ENCODE results near the gene MYLK4.

The MYLK4 gene

DNA sequence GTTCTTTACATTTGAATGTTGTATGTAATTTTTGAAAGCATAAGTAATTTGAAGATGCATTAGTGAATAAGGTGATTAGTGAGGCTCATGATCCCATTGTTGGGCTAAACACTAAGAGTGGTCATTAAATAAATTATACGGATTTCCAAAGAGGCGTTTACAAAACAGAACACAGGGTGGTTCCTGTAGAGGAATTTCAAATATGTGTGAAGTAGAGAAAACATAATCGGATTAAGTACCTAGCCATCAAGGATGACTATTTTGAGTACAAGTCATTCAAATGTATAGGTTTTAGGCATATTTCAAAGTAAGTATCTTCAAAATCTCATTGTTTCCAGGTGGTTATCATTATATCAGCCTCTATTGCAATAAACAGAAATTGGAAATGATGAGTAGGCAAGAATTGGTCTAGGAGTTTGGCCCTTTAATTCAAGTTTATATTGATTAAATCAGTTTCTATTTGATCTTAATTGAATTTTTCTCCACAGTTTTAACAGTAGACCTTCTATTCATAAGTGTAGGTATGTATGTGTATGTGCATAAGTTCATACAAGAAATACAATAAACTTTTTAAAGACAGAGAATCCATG lies 94.8 kb downstream of the MYLK4 start:
- DNase-seq = no peak

DNA sequence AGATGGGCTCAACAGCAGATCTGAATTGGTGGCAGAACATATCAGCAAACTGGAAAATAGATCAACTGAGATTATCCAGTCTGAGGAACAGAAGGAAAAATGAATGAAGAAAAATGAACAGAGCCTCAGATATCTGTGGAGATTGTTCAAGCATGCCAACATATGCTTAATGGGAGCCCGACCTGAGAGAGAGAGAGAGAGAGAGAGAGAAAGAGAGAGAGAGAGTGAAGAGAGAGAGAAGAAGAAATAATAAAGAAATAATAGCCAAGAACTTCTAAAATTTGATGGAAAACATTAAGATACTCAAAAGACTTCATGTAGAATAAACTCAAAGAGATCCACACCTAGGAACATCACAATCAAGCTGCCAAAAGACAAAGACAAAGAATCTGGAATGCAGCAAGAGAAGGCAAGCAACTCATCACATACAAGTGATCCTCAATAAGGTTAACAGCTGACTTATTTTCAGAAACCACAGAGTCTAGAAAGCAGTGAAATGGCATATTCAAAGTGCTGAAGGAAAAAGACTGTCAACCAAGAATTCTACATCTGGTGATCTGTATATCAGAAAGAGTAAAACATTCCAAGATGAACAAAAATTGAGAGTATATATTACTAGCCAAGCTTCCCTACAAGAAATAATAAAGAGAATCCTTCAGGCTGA lies 97.2 kb downstream of the MYLK4 start:
- DNase-seq = no peak

DNA sequence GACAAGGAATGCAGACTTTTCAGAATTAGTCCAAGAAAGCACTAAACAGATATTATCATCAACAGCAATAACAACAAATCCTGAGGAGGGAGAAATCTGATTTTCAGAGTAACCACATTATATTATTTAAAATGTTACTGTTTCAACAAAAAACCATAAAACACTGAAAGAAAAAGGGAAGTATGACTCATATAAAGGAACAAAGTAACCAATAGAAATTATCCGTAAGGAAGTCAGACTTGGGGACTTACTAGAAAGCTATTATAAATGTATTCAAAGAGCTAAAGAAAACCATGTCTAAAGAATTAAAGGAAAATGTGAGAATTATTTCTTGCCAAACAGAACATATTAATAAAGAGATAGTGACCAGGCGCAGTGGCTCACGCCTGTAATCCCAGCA lies 98.1 kb downstream of the MYLK4 start:
- DNase-seq = no peak

GRCh38 chr6:2651961-2652360 lies 98.8 kb downstream of the MYLK4 start:
- no peak for DNase-seq

DNA sequence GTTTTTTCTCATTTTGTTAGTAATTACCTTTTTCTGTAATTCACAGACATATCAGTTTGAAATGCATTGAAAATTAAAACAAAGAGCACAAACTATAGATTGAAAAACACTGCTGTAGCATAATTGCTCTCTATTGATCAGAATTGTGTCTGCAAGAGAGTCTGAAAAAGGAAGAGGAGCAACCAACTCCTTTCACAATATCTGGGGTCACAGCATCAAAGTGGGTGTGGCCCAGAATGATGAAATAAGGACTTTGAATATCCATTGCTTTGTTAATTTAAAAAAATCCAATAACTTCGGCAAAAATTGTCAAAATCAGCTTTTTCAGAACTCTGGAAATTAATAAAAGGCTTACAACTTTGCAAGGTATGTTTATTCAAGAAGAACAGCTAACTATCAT lies 99.2 kb downstream of the MYLK4 start:
- DNase-seq = no peak

GRCh38 chr6:2646346-2646745 lies 104.4 kb downstream of the MYLK4 start:
- DNase-seq = no peak

DNA sequence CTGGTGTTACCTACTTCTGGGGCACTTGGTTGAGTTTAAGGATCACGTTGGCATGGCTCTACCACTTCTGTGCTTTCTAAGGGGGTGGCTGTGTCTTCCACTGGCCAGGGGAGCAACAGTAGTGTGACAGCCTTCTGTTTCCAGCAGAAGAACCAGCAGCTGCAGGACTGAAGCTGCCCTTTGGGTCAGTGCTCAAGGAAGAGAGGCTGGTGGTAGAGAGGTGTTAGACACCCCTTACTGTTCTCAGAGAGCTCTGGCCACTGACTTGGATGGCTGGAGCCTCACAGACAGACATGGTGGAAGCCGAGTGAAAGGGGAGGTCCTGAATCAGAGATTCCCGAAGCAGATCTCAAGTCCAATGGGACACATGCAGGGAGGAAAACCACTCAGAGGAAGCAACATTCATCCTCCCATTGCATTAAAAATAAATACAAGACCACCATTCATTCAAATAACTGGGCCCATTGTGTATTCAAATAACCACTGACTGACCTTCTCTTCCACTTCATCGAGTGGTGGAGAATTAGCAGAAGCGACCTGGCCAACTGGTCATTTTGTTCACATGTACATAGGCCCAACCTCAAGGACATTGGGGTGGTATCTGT lies 106.7 kb downstream of the MYLK4 start:
- DNase-seq = no peak

GRCh38 chr6:2643130-2643529 lies 107.6 kb downstream of the MYLK4 start:
- no peak for DNase-seq

- no peak for DNase-seq
Observed at GRCh38 chr6:2641044-2641725, 109.5 kb downstream of the MYLK4 start.

DNA sequence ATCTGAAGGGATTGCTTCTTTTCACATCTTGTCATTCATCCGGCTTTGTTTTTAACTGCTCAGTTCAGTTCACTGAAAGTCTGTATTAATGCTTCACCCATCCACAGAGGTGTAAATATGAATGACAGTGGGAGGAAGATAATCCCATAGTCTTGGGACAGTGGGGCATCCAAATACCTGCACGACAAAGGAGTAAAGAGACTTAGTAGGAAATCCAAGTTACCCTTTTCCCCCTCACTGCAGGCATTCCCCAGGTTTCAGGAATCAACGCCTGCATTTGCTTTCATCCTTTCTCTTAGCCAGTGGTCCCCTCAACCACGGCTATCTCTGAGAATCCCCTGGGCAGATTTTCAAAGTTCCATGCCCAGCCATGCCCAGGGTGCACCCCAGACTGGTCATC lies 110.2 kb downstream of the MYLK4 start:
- DNase-seq = no peak

DNA sequence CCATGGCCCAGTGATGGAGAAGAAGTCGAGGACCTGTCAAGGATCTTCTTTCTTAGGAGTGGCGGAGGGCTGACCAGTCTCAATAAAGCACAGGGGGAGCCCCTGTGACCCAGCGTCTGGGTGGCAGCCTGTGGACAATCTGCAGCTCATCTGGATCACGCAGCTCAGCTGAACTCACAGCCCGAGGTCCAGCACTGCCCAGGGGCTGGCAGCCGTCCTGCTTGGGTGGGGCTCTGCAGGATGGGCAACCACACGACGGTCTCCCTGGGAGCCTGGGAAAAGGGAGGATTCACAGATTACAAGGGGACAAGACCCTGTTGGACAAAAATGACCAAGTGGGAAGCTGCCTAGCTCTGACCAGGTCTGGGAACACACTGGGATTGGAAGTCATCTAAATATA lies 110.8 kb downstream of the MYLK4 start:
- no peak for DNase-seq

DNA sequence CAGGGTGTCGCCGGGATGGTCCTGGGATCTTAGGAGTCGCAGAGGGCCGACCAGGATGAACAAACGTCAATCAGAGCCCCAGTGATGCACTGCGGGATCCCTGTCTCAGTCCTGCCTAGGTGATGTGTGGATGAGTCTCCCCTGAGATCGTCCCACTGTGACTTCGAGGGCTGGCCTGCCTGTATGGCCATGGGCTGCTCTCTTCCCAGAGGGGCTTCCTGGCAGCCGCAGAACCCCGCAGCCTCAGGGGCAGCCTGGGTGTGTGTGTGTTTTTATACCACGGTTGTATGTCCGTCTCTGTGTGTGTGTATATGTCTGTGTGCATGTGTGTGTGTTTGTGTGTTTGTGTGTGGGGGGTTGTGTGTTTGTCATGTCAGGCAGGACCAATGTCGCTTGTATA lies 111.6 kb downstream of the MYLK4 start:
- no peak for DNase-seq

DNA sequence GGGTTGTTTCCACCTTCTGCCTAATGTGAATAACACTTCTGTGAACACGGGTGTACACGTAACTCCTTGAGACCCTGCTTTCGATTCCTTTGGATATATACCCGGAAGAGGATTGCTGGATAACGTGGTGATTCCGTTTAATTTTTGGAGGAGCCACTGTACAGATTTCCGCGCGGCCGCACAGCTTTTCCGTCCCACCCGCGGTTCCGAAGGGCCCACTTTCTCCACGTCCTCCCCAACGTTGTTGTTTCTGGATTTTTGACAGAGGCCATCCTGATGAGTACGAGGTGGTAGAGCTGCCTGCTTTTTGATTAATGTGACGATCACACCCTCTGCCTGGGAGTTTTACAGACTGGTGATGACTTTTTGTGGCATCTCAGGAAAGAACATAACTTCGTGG lies 114.0 kb downstream of the MYLK4 start:
- no peak for DNase-seq

GRCh38 chr6:2635911-2636310 lies 114.8 kb downstream of the MYLK4 start:
- no peak for DNase-seq

DNA sequence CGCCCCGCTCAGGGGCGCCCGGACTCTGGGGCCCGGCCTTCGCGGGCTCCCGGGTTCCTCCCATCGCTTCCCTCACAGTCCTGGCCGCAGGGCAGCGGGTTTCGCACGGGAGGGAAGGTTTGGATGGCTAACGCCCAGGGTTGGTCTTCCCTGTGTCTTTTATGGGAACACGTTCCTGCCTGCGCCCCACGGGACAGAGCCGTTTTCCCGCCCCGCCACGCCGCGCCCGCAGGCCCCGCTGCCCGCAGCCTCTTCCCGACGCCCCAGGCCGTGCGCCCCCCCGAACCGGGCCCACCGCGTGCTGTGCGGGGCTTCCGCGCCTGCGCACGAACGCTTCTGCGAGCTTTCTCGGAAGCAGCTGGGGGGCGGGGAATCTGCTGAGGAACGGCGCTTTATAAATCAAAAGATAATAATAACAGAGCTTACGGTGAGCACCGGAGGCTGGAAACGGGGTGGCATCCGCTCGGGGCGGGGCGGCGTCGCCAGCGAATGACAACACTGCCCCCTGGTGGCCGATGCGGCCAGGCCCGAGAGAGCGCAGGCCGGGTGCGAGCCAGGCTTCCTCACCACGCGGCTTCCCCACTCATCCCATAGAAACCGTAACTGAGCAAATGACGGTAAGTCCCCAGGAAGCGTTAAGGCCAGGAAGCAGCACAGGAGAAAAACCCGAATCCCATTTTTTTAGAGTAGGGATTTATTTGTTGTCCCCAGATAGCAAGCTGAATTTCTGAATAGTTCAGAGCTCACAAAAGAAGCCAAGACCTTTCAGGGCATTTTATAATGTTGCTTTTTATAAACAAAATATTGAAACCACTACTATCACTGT lies 116.4 kb downstream of the MYLK4 start:
- peak; percentile 81 for DNase-seq

DNA sequence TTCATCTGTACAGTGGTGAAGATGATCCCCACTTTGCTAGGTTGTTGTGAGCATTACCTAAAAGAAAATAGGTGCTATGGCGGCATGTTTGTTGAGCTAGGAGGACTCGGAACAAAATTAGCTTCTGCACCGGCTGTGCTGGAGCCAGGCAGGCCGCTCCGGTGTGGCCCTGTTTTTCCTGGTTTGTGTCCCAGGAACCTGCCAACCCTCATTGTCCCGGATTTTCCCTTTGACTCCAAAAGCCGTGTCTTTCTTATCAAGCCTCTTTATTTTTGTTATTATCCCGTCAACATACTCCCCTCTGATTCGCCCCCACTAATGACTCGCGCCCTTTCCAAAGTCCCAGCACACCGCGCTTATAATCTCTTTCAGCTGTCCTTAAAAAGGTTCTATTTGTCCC lies 117.0 kb downstream of the MYLK4 start:
- DNase-seq = no peak

DNA sequence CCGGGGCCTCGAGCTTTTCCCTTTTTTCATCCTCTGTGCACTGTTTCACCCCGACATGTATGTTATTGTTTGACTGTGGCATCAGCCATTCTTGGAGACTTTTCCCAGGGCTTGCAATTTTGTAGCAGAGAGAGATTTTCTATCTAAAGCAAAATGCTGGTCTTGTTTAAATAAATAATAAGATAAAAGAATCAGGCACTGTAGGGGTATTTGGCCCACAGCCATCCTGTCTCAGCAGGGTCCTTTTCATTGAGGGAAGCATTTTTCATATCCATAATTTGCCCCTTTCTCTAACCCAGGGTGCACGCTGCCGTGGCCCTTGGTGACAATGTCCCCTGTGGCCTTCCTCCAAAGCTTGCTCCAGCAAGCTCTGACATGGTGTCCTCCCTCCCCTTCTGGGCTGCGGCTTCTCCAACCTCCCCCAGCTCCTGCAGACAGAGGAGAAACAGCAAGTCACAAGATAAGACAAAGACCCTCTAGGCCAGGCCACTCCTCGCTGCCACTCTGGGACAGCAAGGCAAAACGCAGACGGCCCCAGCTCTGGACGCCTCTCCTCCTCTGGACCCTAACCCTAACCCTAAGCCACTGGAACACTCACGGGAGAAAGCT lies 117.6 kb downstream of the MYLK4 start:
- DNase-seq = no peak

DNA sequence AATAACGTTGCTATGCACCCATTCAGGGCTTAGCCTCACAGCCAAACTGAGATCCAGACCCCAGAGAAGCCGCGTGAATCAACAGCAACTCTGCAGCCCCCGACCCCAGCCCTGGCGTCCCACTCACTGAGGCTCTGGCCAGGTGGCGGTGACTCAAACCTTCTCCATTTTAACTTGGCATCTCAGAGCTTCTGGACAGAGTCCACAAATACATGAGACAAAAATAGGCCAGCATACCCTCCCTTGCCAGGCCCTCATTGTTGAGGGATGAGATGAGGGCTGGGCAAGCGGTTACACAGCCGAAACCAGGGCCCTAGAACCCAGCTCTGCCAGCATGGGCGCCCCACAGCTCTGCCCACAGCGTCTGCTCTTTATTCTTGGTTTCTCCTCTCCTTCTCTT lies 118.4 kb downstream of the MYLK4 start:
- DNase-seq = no peak

DNA sequence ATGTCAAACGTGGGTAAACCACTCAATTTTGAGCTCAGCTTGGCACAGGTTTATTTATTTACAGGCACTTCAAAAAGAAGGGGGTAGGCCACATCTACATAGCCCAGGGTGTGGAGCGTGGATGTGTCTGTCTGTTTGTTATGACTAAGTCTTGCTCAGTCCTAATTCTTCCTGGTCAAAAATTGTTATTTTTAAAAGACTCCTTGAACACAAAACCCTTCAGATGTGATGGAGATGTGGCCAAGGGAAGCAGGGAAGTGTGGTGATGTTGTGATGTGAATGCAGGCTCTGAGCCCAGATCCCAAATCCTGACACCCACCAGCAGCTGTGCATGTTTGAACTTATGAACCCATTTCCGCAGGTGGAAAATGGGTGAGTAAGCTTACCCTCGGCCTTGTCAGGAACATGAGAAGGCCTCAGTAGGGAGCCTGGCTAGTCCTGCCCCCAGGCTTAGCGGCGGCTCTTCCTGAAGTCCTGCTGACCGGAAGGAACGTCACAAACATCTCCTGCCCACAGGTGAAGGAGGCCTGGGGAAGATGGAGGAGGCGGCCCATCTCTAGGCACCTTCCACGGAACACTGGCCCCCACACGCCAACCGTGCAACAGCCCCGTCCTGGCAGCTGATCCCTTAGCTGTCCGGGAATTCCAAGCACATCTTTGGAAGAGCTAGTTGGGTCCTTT lies 119.7 kb downstream of the MYLK4 start:
- no peak for DNase-seq

DNA sequence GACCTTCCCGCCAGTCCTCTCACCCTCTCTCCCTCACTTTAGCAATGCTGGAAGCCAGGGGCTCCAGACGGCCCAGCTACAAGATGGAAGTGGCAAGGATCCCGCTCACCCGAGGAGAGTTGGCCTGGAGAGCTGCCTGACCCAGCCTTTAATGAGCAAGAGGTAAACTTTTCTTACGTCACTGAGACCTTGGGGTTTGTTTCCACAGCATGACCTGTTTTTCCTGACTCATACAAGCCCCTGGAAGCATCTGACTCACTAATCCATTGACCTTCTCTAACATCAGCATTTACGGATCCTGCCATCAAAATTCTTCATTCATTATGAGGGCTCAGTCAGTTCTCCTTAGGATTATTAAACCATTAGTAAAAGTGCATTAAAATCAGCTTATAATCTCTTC lies 120.4 kb downstream of the MYLK4 start:
- peak; percentile 93 for DNase-seq

GRCh38 chr6:2626401-2626800 lies 124.3 kb downstream of the MYLK4 start:
- no peak for DNase-seq

- DNase-seq = no peak
Observed at GRCh38 chr6:2625581-2625980, 125.1 kb downstream of the MYLK4 start.

Measured in kidney glomerular epithelial cell (primary cell).